Activated CD4-positive, alpha-beta T cell treated with anti-CD3 and anti-CD28 coated beads for 48 hours (primary cell): Measurements from ENCODE around the gene BMPR2.
"Not testable (repeated sequence)": the region's sequence is repeated elsewhere in the genome, so short reads cannot be mapped to it uniquely, and the experiment has no call there.

Experiments used
- DNase-seq: peaks from one replicate; pipeline ENCODE4 v3.0.0-alpha.2; 2020

Gene BMPR2

DNA sequence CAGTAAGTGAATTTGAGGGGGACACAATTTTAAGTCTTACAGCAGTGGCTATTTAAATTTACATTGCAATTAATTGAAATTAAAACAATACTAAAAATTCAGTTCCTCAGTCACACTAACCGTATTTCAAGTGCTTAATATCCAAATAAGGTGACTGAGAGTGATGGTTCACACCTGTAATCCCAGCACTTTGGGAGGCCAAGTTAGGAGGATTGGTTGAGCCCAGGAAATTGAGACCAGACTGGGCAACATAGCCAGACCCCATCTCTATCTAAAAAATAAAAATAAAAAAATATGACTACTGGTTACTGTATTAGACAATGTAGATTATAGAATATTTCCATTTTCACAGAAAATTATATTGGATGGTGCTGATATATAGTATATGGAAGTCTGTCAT is 79.0 kb downstream of the BMPR2 start:
- DNase-seq, result no peak

DNA sequence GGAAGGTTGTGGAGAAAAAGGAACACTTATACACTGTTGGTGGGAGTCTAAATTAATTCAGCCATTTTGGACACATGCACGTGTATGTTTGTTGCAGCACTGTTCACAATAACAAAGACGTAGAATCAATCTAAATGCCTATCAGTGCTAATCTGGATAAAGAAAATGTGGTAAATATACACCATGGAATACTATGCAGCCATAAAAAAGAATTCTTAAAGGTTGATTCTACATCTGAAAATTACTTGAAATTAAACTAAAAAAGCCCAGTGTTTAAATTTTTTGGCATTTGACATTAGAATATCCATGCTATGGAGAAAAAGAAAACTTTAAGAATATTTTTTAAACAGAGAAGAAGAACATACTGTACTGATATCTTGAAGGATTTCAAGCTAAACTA is 84.0 kb downstream of the BMPR2 start:
- DNase-seq, result no peak

DNA sequence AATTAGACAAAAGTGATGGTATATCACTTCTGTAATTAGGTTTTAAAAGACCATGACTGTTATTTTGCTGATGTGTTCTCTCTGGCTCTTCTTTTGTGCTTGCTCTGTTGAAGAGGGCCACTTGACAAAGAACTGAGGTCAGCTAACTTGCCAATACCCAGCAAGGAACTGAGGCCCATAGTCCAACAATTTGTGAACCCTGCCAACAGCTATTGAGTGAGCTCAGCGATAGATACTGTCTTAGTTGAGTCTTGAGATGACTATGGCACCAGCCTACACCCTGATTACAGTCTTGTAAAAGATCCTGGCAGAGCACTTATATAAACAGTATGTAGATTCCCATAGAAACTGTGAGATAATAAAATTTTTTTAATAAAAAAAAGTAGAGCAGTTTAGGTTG is 103.0 kb downstream of the BMPR2 start:
- no peak for DNase-seq

DNA sequence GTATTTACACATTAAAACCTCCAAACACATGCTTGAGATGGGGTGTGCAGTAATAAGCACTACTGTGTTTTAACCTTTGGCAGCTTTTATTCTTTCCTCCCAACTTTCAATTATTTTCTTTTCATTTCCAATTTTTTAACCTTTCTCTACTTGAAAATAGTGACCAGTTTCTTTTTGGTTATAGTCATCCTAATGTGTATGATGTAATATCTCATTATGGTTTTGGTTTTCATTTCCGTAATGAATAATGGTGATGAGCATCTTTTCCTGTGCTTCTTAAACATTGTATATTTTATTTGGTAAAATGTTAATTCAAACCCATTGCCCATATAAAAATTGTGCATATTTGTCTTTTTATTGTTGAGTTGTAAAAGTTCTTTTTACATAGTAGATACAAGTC is 103.5 kb downstream of the BMPR2 start:
- no peak for DNase-seq

DNA sequence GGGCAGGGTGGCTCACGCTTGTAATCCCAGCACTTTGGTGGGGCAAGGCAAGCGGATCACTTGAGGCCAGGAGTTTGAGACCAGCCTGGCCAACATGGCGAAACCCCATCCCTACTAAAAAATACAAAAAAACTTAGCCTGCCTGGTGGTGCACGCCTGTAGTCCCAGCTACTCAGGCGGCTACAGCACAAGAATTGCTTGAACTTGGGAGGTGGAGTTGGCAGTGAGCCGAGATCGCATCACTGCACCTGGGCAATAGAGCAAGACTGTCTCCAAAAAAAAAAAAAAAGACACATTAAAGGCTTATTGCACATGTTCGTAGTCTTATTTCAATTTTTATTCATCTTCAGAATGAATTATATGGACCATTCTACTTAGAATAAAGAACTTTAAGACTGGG is 110.2 kb downstream of the BMPR2 start:
- no peak for DNase-seq

DNA sequence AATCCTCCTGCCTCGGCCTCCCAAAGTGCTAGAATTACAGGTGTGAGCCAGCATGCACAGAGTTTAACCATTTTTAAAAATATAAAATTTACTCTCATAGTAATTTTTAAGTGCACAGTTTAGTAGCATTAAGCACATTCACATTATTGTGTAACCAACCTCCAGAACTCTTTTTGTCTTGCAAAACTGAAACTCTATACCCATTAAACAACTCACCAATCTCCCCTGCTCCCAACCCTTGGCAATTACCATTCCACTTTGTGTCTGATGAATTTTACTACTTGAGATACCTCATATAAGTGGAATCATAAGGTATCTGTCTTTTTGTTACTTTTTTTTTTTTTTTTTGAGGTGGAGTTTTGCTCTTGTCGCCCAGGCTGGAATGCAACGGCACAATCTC is 112.5 kb downstream of the BMPR2 start:
- DNase-seq, result no peak

DNA sequence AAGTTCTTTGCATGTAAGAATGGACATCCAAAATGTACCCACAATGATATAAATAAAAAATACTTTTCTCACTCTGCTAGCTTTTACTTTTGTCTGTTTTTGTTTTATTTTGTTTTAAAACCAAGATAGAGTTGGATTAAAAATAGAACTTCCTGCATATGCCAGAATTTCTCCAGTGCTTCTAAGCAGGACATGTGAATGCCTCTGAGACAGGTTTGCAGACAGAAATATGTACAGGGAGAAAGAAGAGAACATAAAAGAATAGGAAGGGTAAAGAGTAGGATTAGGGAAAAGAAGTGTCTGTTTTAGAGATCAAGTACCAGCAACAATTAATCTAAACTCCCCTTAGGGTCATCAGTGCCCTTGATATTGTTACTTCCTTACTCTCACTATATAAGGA is 114.4 kb downstream of the BMPR2 start:
- no peak for DNase-seq

DNA sequence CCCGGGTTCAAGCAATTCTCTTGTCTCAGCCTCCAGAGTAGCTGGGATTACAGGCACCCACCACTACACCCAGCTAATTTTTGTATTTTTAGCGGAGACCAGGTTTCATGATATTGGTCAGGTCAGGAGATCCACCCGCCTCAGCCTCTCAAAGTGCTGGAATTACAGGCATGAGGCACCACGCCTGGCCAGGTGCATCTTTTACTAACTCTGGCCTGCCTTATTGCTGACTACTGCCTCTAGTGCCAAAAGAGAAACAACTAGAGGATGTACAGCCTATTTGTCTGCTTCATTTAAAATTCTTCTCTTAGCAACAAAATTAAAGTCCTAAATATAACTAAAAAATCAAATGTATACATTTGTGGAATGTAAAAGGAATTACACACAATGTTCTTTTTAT is 115.4 kb downstream of the BMPR2 start:
- DNase-seq, result no peak

DNA sequence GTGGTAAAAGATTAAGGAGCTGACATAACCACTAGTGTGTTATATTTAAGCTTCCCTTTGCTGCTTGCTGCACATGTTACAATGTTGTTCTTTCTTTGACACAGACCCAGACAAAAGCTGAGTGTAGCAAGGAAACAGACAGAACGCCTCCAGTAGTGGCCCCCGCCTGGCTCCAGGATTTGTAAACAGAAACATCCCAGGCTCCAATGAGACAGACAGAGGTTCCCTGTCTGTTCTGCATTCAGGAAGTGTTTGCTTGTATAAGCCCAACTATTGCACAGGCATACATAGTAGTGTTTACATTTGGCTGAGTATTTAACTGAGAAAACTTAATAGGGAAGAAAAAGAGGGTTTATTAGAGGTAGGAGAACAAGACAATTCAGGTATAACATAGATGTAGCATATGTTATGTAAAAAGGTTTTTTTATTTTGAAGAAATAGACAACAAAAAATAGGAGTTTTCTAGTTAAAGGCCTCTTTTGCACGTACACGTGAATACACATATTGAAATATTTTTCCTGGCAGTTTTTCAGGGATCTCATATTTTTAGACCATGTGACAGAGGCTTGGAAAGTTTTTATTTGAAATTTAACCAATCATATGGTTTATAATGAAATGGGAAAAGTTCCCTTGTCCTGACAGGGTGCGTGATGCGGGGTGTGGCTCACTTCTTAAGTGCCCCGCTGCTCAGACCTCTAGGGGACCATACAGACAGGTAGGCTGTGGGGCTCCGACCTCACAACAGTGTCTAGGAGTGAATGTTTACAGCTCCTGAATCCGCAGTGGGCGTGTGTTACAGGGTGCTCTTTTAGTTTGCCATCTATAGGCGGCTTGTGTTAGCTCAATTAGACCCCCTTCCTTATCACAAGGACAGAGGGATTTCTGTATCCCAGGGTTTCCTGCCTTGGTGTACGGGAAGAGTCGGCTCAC is 118.4 kb downstream of the BMPR2 start:
- DNase-seq, result no peak

DNA sequence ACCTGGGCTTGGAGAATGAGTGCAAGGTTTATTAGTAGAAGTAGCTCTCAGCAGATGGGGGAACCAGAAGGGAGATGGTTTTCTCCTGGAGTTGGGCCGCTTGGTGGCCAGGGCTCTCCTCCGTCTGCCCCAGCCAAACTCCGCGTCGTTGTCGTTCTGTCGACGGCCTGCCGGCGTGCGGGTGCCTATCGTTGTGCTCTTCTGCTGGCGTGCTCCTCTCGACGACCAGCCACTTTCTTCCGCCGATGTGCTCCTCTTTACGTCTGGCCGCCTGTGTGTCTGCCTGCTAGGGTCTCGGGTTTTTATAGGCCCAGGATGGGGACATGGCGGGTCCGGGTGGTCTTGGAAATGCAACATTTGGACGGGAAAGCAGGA is 119.1 kb downstream of the BMPR2 start:
- no peak for DNase-seq

DNA sequence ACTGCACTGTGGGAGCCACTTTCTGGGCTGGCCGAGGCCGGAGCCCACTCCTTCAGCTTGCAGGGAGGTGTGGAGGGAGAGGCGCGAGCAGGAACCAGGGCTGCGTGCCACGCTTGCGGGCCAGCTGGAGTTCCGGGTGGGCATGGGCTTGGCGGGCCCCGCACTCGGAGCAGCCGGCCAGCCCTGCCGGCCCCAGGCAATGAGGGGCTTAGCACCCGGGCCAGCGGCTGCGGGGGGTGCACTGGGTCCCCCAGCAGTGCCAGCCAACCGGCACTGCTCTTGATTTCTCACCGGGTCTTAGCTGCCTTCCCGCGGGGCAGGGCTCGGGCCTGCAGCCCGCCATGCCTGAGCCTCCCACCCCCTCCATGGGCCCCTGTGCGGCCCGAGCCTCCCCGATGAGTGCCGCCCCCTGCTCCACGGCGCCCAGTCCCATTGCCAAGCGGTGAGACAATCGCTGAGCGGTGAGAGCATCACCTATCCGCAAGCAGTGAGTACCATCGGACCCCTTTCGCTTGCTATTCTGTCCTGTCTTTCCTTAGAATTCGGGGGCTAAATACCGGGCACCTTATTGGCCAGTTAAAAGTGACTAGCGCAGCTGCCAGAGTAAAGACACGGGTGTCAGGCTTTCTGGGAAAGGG is 120.8 kb downstream of the BMPR2 start:
- not testable (repeated sequence) for DNase-seq

DNA sequence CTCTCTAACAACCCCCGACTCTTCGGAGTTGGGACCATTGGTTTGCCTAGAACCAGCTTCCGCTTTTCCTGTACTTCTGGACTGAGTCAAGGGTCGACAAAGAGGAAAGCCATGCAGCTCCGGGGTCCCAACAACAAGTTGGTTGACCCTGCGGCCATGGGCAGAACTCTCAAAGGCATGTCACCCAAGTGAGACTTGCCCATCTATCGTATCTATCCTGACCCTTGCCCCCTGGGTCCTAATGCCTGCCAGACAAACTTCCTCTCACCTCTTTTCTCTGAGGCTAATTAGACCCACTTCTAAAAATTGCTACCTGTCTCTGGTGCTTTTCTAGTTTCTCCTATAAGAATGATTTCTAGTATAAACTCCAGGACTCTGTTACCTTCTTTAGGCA is 121.3 kb downstream of the BMPR2 start:
- not testable (repeated sequence) for DNase-seq

DNA sequence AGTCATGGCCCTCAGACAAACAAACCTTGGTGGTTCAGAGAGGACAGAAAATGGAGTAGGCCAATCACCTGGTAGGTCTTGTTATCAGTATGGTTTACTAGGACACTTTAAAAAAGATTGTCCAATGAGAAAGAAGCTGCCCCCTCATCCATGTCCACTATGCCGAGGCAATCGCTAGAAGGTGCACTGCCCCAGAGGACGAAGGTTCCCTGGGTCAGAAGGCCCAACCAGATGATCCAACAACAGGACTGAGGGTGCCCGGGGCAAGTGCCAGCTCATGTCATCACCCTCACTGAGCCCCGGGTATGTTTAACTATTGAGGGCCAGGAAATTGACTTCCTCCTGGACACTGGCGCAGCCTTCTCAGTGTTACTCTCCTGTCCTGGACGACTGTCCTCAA is 123.7 kb downstream of the BMPR2 start:
- not testable (repeated sequence) for DNase-seq

DNA sequence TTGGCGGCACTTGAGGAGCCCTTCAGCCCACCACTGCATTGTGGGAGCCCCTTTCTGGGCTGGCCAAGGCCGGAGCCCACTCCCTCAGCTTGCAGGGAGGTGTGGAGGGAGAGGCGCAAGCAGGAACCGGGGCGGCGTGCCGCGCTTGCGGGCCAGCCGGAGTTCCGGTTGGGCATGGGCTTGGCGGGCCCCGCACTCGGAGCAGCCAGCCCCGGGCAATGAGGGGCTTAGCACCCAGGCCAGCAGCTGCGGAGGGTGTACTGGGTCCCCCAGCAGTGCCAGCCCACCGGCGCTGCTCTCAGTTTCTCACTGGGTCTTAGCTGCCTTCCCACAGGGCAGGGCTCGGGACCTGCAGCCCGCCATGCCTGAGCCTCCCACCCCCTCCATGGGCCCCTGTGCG is 127.1 kb downstream of the BMPR2 start:
- not testable (repeated sequence) for DNase-seq

DNA sequence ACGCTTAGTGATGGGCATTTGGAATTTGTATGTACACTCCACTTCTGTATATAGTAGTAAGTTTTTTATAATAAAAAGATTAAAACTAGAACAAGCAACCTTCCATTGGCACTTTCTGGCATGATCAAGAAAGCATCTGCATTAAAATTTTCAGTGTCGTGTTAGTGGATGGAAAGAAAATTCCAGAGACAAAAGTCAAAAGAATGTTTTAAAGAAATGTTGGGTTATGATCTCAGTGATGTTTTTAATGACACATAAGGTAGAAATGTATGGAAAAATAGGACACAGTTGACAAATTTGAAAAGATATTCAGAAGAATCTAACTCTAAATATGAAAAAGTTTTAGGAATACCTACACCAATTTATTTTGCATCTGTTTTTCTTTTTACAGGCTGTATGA is 132.6 kb downstream of the BMPR2 start:
- DNase-seq, result no peak

DNA sequence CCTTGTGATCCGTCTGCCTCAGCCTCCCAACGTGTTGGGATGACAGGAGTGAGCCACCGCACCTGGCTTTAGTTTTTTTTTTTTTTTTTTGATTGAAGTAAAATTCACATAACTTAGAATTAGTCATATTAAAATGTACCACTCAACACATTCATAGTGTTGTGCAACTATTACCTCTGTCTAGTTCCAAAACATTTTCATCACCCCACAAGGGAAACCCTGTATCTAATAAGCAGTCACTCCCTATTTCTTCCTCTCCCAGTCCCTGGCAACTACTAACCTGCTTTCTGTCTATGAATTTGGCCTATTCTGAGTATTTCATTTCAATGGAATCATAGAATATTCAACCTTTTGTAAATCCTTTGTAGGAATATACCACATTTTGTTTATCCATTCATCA is 134.8 kb downstream of the BMPR2 start:
- no peak for DNase-seq

DNA sequence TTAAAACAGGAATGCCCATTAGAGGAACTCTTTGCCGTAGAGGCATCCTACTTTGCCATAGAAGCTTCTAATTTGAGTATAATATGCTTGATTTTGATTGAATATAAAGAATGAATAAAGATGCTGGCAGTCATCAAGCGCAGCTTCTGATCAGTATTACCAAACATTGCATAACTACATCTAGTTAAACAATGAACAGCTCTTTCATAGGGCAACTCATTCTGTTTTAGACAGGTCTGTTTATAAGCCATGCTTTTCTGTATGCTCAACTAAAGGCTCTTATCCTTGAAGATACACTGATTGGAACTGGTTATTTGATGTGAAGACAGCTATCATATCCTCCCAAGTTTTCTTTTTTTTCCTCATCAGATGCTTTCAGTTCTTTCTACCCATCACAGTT is 136.0 kb downstream of the BMPR2 start:
- no peak for DNase-seq

DNA sequence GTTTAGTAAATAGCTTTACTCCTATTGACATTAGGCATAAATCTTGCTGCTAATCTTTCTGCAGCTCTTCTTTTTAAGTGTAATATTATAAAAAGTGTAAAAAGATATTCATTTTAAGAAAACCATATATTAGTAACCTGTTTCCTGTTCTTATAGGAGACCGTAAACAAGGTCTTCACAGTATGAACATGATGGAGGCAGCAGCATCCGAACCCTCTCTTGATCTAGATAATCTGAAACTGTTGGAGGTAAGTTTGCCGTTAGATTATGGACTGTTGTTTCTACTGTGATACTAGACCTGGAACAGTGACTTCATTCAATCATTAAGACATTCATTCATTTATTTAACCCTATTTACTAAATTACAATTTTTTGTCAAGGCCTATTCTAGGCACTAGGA is 138.6 kb downstream of the BMPR2 start:
- DNase-seq, result no peak

DNA sequence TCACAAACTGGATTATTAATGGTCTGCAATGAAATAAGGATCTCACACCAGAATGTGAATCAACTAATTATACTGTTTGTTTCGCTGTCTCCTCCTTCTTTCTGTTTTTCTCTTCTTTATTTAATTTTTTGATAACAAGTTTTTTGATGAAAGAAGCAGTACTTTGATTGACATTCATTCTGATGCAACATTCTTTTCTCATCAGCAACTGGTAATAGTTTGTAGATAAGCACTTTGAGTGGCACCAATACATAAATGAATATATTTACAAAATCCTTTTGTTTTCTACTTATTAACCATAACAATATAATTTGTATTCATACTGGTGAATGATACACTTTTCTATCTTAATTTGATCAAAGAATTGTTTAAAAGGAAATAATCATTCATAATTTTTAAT is 143.3 kb downstream of the BMPR2 start:
- no peak for DNase-seq

DNA sequence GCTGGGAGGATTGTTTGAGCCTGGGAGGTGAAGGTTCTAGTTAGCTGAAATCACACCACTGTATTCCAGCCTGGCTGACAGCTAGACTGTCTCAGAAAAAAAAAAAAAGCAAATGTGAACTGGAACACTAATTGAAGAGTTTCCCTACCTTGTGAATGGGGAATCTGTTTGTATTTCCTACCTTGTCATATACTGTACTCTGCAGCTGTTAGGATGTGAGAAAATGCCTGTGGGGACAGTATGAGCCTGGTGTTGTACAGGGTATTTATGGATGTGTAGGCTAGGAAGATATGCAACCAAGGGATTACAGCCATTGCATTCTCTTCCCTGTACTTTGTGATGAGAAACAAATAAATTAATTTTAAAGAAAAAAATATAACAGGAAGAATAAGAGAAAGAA is 145.3 kb downstream of the BMPR2 start:
- no peak for DNase-seq

DNA sequence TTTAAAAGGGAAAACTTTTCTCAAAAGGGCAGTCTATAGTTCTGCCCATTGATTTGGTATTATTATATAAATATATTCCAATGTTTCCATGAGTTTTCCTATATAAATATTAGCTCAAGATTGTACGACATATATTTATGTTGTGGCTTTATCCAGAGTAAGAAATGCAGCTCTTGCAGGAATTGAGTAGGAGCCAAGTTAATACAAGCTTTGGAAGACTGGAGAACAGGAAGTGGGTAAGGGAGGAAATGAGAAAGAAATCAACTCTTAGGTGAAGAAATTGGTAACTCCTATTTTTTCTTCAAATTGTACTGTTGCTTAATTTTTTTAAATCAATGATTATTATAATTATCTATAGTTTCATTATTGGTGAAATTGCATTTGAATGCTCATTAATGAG is 153.3 kb downstream of the BMPR2 start:
- DNase-seq, result no peak

DNA sequence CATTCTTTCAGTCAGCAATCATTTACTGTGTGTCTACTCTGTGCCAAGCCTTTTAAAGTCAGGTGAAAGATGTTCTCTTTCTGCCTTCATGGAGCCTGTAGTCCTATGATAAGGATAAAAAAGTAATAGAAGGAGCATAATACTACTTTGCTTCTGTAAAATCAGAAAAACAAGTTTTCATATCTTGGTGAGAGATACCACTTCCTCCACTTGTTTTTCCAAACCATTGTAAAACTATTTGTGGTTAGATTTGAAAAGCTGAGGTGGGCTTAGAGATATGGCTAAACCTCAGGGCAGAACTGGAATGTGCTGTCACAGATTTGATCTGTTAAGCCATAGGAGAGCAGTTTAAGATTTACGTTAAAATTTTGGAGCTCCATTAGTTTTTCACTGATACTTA is 153.9 kb downstream of the BMPR2 start:
- no peak for DNase-seq

DNA sequence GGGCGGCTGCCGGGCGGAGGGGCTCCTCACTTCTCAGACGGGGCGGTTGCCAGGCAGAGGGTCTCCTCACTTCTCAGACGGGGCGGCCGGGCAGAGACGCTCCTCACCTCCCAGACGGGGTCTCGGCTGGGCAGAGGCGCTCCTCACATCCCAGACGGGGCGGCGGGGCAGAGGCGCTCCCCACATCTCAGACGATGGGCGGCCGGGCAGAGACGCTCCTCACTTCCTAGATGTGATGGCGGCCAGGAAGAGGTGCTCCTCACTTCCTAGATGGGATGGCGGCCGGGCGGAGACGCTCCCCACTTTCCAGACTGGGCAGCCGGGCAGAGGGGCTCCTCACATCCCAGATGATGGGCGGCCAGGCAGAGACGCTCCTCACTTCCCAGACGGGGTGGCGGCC is 159.2 kb downstream of the BMPR2 start:
- DNase-seq, result not testable (repeated sequence)

DNA sequence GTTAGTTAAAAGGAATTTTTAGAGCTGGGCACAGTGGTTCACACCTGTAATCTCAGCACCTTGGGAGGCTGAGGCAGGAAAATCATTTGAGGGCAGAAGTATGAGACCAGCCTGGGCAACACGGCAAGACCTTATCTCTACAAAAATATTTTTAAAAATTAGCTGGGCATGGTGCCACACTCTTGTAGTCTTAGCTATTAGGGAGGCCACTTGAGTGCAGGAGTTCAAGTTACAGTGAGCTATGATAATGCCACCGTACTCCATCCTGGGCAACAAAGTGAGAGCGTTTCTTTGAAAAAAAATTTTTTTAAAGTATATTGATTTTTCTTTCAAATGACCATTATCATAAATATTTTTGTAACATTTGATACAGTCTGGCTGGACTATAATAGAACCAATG is 165.0 kb downstream of the BMPR2 start:
- no peak for DNase-seq

DNA sequence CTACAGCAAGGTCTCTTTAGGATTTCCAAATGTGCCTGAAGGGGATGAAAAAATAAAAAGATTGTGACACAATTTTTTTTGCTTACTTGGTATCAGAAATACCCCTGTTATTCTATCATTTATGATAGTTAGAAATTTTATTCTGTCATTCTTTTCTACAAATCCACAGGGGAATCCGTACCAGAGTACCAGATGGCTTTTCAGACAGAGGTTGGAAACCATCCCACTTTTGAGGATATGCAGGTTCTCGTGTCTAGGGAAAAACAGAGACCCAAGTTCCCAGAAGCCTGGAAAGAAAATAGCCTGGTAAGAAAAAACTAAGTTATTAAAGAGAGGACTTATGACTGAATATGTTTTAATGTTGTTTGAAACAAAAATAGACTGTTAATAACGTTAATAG is 166.0 kb downstream of the BMPR2 start:
- no peak for DNase-seq
